H1 (cell line): Measurements from ENCODE around the gene CMKLR1. TPM values are rescaled to one million over a fixed set of nuclear protein-coding genes. Genes with fewer than 3 reads are reported as not detected.

Experiments used
- CTCF ChIA-PET: fragments of 300-600 bp; sonication (Branson Sonifier 250); formaldehyde crosslinking; loops from one replicate; lab custom pipeline; 2021; ENCODE audit not compliant: partially characterized antibody; lab: Charles Lee
- POLR2A ChIA-PET: fragments of 300-600 bp; sonication (Branson Sonifier 250); formaldehyde crosslinking; loops from one replicate; lab custom pipeline; 2021; ENCODE audit warnings: inconsistent platforms; ENCODE audit not compliant: partially characterized antibody; lab: Charles Lee
- DNase-seq, 2 experiments: peaks; one replicate each; pipeline versions ENCODE4 v3.0.0 to v3.0.0-alpha.2; 2010 to 2022; ENCODE audit warnings: low spot score in 2 of 2, low read depth in 1 of 2, mixed read lengths in 1 of 2
- FAIRE-seq: peaks from 2 replicates; lab custom pipeline; 2011; peaks lifted over from hg19 to GRCh38; lab: Jason Lieb, UNC
- H2AFZ ChIP-seq: 2 replicates; pipeline ENCODE4 v1.8.1; 2012; ENCODE audit warnings: low read length, inconsistent platforms
- H2AK5ac ChIP-seq: 2 replicates; pipeline ENCODE4 v1.6.1; 2013; ENCODE audit warnings: low read depth, low read length
- H2BK120ac ChIP-seq: replicated peaks from 2 replicates; pipeline ENCODE3; 2013; ENCODE audit warnings: low read depth, low read length, inconsistent platforms
- H2BK12ac ChIP-seq: 2 replicates; pipeline ENCODE4 v1.6.1; 2013; ENCODE audit warnings: low read depth, low read length
- H2BK15ac ChIP-seq: 2 replicates; pipeline ENCODE4 v1.6.1; 2013; ENCODE audit warnings: low read length
- H2BK20ac ChIP-seq: 2 replicates; pipeline ENCODE4 v1.6.1; 2013; ENCODE audit warnings: low read length
- H2BK5ac ChIP-seq: 2 replicates; pipeline ENCODE4 v1.6.1; 2013; ENCODE audit warnings: low read depth, low read length
- H3K14ac ChIP-seq: 2 replicates; pipeline ENCODE4 v1.6.1; 2013; ENCODE audit warnings: inconsistent platforms; ENCODE audit not compliant: insufficient read length
- H3K18ac ChIP-seq: 2 replicates; pipeline ENCODE4 v1.6.1; 2013; ENCODE audit warnings: low read length; ENCODE audit errors: extremely low read depth
- H3K23ac ChIP-seq: 2 replicates; pipeline ENCODE4 v1.6.1; 2013; ENCODE audit warnings: inconsistent platforms; ENCODE audit not compliant: insufficient read length
- H3K23me2 ChIP-seq: 2 replicates; pipeline ENCODE4 v1.6.1; 2013; ENCODE audit warnings: low read depth, low read length
- H3K27ac ChIP-seq: 2 replicates; pipeline ENCODE4 v1.6.1; 2011; ENCODE audit warnings: low read depth, low read length, inconsistent platforms
- H3K27me3 ChIP-seq, 4 experiments: replicated peaks in 1 of 4; 1 replicate in 1 of 4; 2 replicates in 3 of 4; pipeline versions ENCODE4 v1.6.1 to v1.8.1; 2011 to 2013; ENCODE audit warnings: low read length in 3 of 4, mild to moderate bottlenecking in 3 of 4, inconsistent platforms in 2 of 4, mixed read lengths in 2 of 4, moderate library complexity in 1 of 4; ENCODE audit not compliant: control insufficient read depth in 3 of 4, insufficient read depth in 3 of 4; ENCODE audit errors: extremely low read depth in 1 of 4
- H3K36me3 ChIP-seq, 4 experiments: 2 replicates each; pipeline versions ENCODE4 v1.6.1 to v1.8.1; 2011 to 2013; ENCODE audit warnings: mild to moderate bottlenecking in 4 of 4, low read length in 3 of 4, moderate library complexity in 2 of 4, control low read depth in 1 of 4, inconsistent platforms in 1 of 4; ENCODE audit not compliant: insufficient read depth in 4 of 4, control insufficient read depth in 2 of 4
- H3K4ac ChIP-seq: replicated peaks from 2 replicates; pipeline ENCODE3; 2013; ENCODE audit warnings: low read length, low read depth, mixed read lengths, inconsistent platforms; ENCODE audit not compliant: insufficient read length
- H3K4me1 ChIP-seq, 4 experiments: replicated peaks in 1 of 4; 1 replicate in 1 of 4; 2 replicates in 3 of 4; pipeline versions ENCODE4 v1.6.1 to v1.8.1; 2011 to 2013; ENCODE audit warnings: low read length in 3 of 4, inconsistent platforms in 2 of 4, mixed read lengths in 1 of 4; ENCODE audit not compliant: insufficient read depth in 4 of 4, control insufficient read depth in 3 of 4
- H3K4me2 ChIP-seq, 2 experiments: 2 replicates each; pipeline versions ENCODE4 v1.6.1 to v1.8.1; 2011 to 2013; ENCODE audit warnings: low read depth in 2 of 2, low read length in 2 of 2, control low read depth in 1 of 2, inconsistent platforms in 1 of 2, mild to moderate bottlenecking in 1 of 2; ENCODE audit not compliant: insufficient read depth in 1 of 2
- H3K4me3 ChIP-seq, 4 experiments: fragments of 200-600, 300-600 bp in 1 of 4; sonication (generic), shearing (Covaris generic), sonication (Bioruptor Twin) in 1 of 4; 2 replicates each; pipeline versions ENCODE4 v1.5.1 to v1.8.1; 2011 to 2016; ENCODE audit warnings: low read length in 4 of 4, low read depth in 3 of 4, control low read depth in 2 of 4, inconsistent platforms in 2 of 4, mild to moderate bottlenecking in 2 of 4, mixed read lengths in 1 of 4, moderate library complexity in 1 of 4; ENCODE audit not compliant: insufficient read depth in 2 of 4; ENCODE audit errors: extremely low read depth in 1 of 4
- H3K56ac ChIP-seq: replicated peaks from 2 replicates; pipeline ENCODE3; 2013; ENCODE audit warnings: low read depth, mild to moderate bottlenecking, mixed read lengths, low read length, inconsistent platforms; ENCODE audit not compliant: insufficient read length
- H3K79me1 ChIP-seq: 2 replicates; pipeline ENCODE4 v1.6.1; 2013; ENCODE audit warnings: low read depth, low read length, control low read depth
- H3K79me2 ChIP-seq, 2 experiments: 2 replicates each; pipeline versions ENCODE4 v1.6.1 to v1.8.1; 2012 to 2013; ENCODE audit warnings: low read length in 2 of 2, mild to moderate bottlenecking in 2 of 2, inconsistent platforms in 1 of 2; ENCODE audit not compliant: insufficient read depth in 2 of 2, control insufficient read depth in 1 of 2
- H3K9ac ChIP-seq, 4 experiments: replicated peaks in 1 of 4; 1 replicate in 1 of 4; 2 replicates in 3 of 4; pipeline versions ENCODE4 v1.6.1 to v1.8.1; 2011 to 2013; ENCODE audit warnings: low read depth in 3 of 4, low read length in 3 of 4, control low read depth in 2 of 4, mild to moderate bottlenecking in 2 of 4, moderate library complexity in 2 of 4, inconsistent platforms in 1 of 4; ENCODE audit errors: extremely low read depth in 1 of 4
- H3K9me3 ChIP-seq, 2 experiments: 2 replicates each; pipeline versions ENCODE4 v1.6.1 to v1.8.1; 2012 to 2013; ENCODE audit warnings: mild to moderate bottlenecking in 2 of 2, moderate library complexity in 2 of 2, control low read depth in 1 of 2, inconsistent platforms in 1 of 2, low read depth in 1 of 2, low read length in 1 of 2, mixed read lengths in 1 of 2; ENCODE audit not compliant: insufficient read depth in 2 of 2
- H4K20me1 ChIP-seq, 2 experiments: replicated peaks in 1 of 2; 2 replicates each; pipeline versions ENCODE3 to v1.8.1; 2011 to 2013; ENCODE audit warnings: inconsistent platforms in 2 of 2, low read length in 2 of 2, mild to moderate bottlenecking in 1 of 2; ENCODE audit not compliant: insufficient read depth in 2 of 2, control insufficient read depth in 1 of 2
- H4K5ac ChIP-seq: 2 replicates; pipeline ENCODE4 v1.6.1; 2013; ENCODE audit warnings: low read length, low read depth, mixed read lengths, inconsistent platforms; ENCODE audit not compliant: insufficient read length
- H4K8ac ChIP-seq: 2 replicates; pipeline ENCODE4 v1.8.0; 2013; ENCODE audit warnings: mild to moderate bottlenecking, moderate library complexity, low read length, inconsistent platforms; ENCODE audit not compliant: insufficient read depth; ENCODE audit errors: extremely low read depth
- H4K91ac ChIP-seq: replicated peaks from 2 replicates; pipeline ENCODE3; 2013; ENCODE audit warnings: low read length, mixed read lengths, inconsistent platforms; ENCODE audit not compliant: insufficient read length
- CHD1 ChIP-seq: IDR thresholded peaks from 2 replicates; pipeline ENCODE4 v1.6.1; 2012; ENCODE audit warnings: low read depth, low read length, improper control_type of control experiment
- HDAC2 ChIP-seq, 2 experiments: fragments of 300-600 bp in 1 of 2; sonication (generic) in 1 of 2; IDR thresholded peaks; 2 replicates each; pipeline ENCODE4 v1.6.1; 2011 to 2012; ENCODE audit warnings: low read depth in 2 of 2, low read length in 2 of 2, mild to moderate bottlenecking in 2 of 2, moderate library complexity in 2 of 2, borderline replicate concordance in 1 of 2, inconsistent platforms in 1 of 2
- RAD21 ChIP-seq, 2 experiments: IDR thresholded peaks in 1 of 2; conservative IDR thresholded peaks in 1 of 2; 2 replicates each; pipeline ENCODE4 v1.6.1; 2011; ENCODE audit warnings: low read depth in 2 of 2, low read length in 2 of 2, improper control_type of control experiment in 1 of 2, inconsistent platforms in 1 of 2, mild to moderate bottlenecking in 1 of 2, moderate library complexity in 1 of 2
- SIN3A ChIP-seq, 2 experiments: IDR thresholded peaks in 1 of 2; conservative IDR thresholded peaks in 1 of 2; 2 replicates each; pipeline ENCODE4 v1.6.1; 2011 to 2012; ENCODE audit warnings: low read length in 2 of 2, improper control_type of control experiment in 1 of 2, low read depth in 1 of 2, mild to moderate bottlenecking in 1 of 2
- SP2 ChIP-seq: IDR thresholded peaks from 2 replicates; pipeline ENCODE4 v1.6.1; 2012; ENCODE audit warnings: mild to moderate bottlenecking, low read length, inconsistent platforms
- SUZ12 ChIP-seq: fragments of 200-600 bp; sonication (generic); IDR thresholded peaks from 2 replicates; pipeline ENCODE4 v1.6.1; 2012; ENCODE audit warnings: mild to moderate bottlenecking, inconsistent platforms, low read length, moderate library complexity, mixed read lengths
- TAF1 ChIP-seq: IDR thresholded peaks from 2 replicates; pipeline ENCODE4 v1.6.1; 2011; ENCODE audit warnings: mild to moderate bottlenecking, low read depth, low read length
- TAF7 ChIP-seq: optimal IDR thresholded peaks from 2 replicates; pipeline ENCODE3; 2011; ENCODE audit warnings: low read depth, mild to moderate bottlenecking, inconsistent platforms, low read length, moderate library complexity, borderline replicate concordance
- WGBS, 2 experiments: shearing (Covaris generic) in 1 of 2; methylation state at CpG; one replicate each; pipeline versions ENCODE4 v1.1.6 to v1.1.7; 2013 to 2015; ENCODE audit warnings: low lambda C conversion rate in 2 of 2, mixed read lengths in 2 of 2, inconsistent platforms in 1 of 2, low coverage in 1 of 2, missing lambda C conversion rate in 1 of 2; ENCODE audit not compliant: insufficient replicate concordance in 2 of 2, insufficient coverage in 1 of 2, insufficient read length in 1 of 2; ENCODE audit errors: extremely low coverage in 1 of 2, missing lambda C conversion rate in 1 of 2; 5-methylcytosine and 5-hydroxymethylcytosine counted together
- polyA plus RNA-seq, 7 experiments: library from polyadenylated mRNA; depleted of rRNA in 3 of 7; stranded (reverse) in 5 of 7; unstranded in 2 of 7; fragments of >200 nt in 5 of 7; fragments of 200-250 nt in 2 of 7; gene quantifications; 1 replicate in 5 of 7; 2 replicates in 1 of 7; 4 replicates in 1 of 7; pipeline versions ENCODE4 v1.2.1 to v1.2.3, GENCODE V29; 2011 to 2013; ENCODE audit warnings: missing spikeins in 2 of 7, mixed read lengths in 2 of 7
- total RNA-seq: library from RNA; stranded (reverse); fragmentation: NEBNext Ultra II Directional; extraction: Animal tissue kit (Norgen Biotek cat#: 25700); gene quantifications from 2 replicates; pipeline ENCODE4 v1.2.1, GENCODE V29; 2021
- TF ChIP-seq, protein P1 (sequence below): IDR thresholded peaks from 2 replicates; pipeline ENCODE4 v1.6.1; 2012; ENCODE audit warnings: low read length, inconsistent platforms
- TF ChIP-seq, protein P2 (sequence below): IDR thresholded peaks from 2 replicates; pipeline ENCODE4 v1.6.1; 2012; ENCODE audit warnings: inconsistent platforms

The CMKLR1 gene
- total and polyA plus RNA-seq, 2 of the 8 experiments (the other 6 are each of a cell fraction or from before 2014, with no cell fraction given), result 2.1 to 2.8 TPM

DNA sequence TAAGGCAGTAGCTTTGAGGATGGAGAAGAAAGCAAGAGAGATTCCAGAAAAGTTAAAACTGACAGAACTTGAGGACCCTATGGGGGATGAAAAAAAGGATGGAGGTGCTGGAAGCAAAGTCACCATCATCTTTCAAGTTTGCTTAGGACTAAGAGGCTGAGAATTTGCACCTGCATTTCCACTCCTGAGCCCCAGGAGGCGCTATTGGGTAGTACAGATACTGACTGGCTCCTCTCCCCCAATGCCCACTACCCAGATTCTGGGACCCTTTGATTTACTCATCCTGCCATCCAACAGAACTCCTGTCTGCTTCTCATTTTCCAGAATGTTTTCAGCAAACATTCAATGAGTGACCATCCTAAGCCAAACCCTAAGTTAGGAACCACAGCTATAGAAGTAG is 34.0 kb upstream of the CMKLR1 start:
- H2BK12ac ChIP-seq, result no peak overlapping the region
- H3K4me3 ChIP-seq, result no peak overlapping the region
- no peak overlapping the region for H4K8ac ChIP-seq
- H2BK120ac ChIP-seq, result no peak overlapping the region
- no peaks in the 10 kb centered on the region; the same call in 1 of the 2 replicates for H3K23me2 ChIP-seq
- ChIA-PET POLR2A (no interaction called here), CTCF (interaction anchor here (0.7 to 6.0 kb wide), 28 partner anchors 9 to 310 kb away, joined by 3 to 40 read pairs (median 4); no protein-coding TSS in a partner anchor)
- H4K5ac ChIP-seq, result no peak overlapping the region
- no peak overlapping the region for H3K4me2 ChIP-seq
- H4K91ac ChIP-seq, result no peak overlapping the region
- H3K9ac ChIP-seq, result no peak overlapping the region
- no peak overlapping the region for H3K14ac ChIP-seq
- FAIRE-seq, result no peak
- no peak overlapping the region for H3K23ac ChIP-seq
- no peaks in the 10 kb centered on the region for H3K79me1 ChIP-seq
- peaks cover 0 to 6% (median 0%) of the 10 kb centered on the region in 4 experiments; a peak in 1 of 7 replicates for H3K4me1 ChIP-seq
- H3K79me2 ChIP-seq, result no peaks in the 10 kb centered on the region
- WGBS, 2 experiments, result 63% methylated on average over 1 of the region's 1 CpG; no CpG with 5 or more reads in 1 of the 2 experiments
- H2AK5ac ChIP-seq, result no peak overlapping the region
- no peak overlapping the region for H2BK20ac ChIP-seq
- no peak overlapping the region for H3K27ac ChIP-seq
- H3K36me3 ChIP-seq, result peaks cover 0 to 3% (median 0%) of the 10 kb centered on the region in 4 experiments; a peak in 1 of 8 replicates
- H4K20me1 ChIP-seq, result no peaks in the 10 kb centered on the region
- peaks cover 23 to 24% of the 10 kb centered on the region in 2 experiments; a peak in 3 of 4 replicates for H3K9me3 ChIP-seq
- H3K18ac ChIP-seq, result no peak overlapping the region
- H2AFZ ChIP-seq, result no peak overlapping the region
- H3K4ac ChIP-seq, result no peak overlapping the region
- H3K56ac ChIP-seq, result no peak overlapping the region
- no peak overlapping the region for H2BK15ac ChIP-seq
- H2BK5ac ChIP-seq, result no peak overlapping the region
- H3K27me3 ChIP-seq, result no peaks in the 10 kb centered on the region
- peak in 1 of 2 experiments; percentile 71 for DNase-seq
- TF ChIP-seq, protein P1, sequence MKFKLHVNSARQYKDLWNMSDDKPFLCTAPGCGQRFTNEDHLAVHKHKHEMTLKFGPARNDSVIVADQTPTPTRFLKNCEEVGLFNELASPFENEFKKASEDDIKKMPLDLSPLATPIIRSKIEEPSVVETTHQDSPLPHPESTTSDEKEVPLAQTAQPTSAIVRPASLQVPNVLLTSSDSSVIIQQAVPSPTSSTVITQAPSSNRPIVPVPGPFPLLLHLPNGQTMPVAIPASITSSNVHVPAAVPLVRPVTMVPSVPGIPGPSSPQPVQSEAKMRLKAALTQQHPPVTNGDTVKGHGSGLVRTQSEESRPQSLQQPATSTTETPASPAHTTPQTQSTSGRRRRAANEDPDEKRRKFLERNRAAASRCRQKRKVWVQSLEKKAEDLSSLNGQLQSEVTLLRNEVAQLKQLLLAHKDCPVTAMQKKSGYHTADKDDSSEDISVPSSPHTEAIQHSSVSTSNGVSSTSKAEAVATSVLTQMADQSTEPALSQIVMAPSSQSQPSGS, result no peak
- TF ChIP-seq SIN3A (conservative IDR thresholded peaks at IDR 0.05 in 1 of 2, IDR thresholded peaks at IDR 0.05 in 1 of 2; ENCODE audit: low read depth in 1 of 2, low read length in 2 of 2) (no peak), SP2 (no peak), RAD21 (IDR thresholded peaks at IDR 0.05 in 1 of 2, conservative IDR thresholded peaks at IDR 0.05 in 1 of 2; ENCODE audit: low read depth in 2 of 2, low read length in 2 of 2) (peak; percentile 63 to 71), TAF1 (no peak), SUZ12 (no peak), CHD1 (no peak), TAF7 (no peak), HDAC2 (IDR thresholded peaks at IDR 0.05; ENCODE audit: borderline replicate concordance in 1 of 2, low read depth in 2 of 2, low read length in 2 of 2) (no peak)
- TF ChIP-seq, protein P2, sequence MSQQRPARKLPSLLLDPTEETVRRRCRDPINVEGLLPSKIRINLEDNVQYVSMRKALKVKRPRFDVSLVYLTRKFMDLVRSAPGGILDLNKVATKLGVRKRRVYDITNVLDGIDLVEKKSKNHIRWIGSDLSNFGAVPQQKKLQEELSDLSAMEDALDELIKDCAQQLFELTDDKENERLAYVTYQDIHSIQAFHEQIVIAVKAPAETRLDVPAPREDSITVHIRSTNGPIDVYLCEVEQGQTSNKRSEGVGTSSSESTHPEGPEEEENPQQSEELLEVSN, result no peak
